HG03460 (cell line): ENCODE data around the gene RMND5B.
"Not testable (repeated sequence)": the region's sequence is repeated elsewhere in the genome, so short reads cannot be mapped to it uniquely, and the experiment has no call there.

Experiments
- ATAC-seq: cut with Tn5 transposase; IDR thresholded peaks from one replicate; pipeline ENCODE4 v1.9.1; 2021; ENCODE audit not compliant: unreplicated experiment

RMND5B gene

GRCh38 chr5:178113841-178114324, 16.9 kb upstream of the RMND5B start:
- ATAC-seq, result no peak

- ATAC-seq, result no peak
Observed at GRCh38 chr5:178114325-178115135, 16.3 kb upstream of the RMND5B start.

GRCh38 chr5:178115136-178115813, 15.5 kb upstream of the RMND5B start:
- ATAC-seq, result no peak

GRCh38 chr5:178115814-178116142, 15.0 kb upstream of the RMND5B start:
- ATAC-seq, result no peak

- peak; percentile 39 for ATAC-seq
Observed at GRCh38 chr5:178116143-178116885, 14.5 kb upstream of the RMND5B start.

- no peak for ATAC-seq
Observed at GRCh38 chr5:178117923-178118701, 12.7 kb upstream of the RMND5B start.

GRCh38 chr5:178119915-178120606, 10.8 kb upstream of the RMND5B start:
- no peak for ATAC-seq

- peak; percentile 69 for ATAC-seq
Observed at GRCh38 chr5:178120607-178121357, 10.0 kb upstream of the RMND5B start.

- ATAC-seq, result no peak
Observed at GRCh38 chr5:178121391-178122276, 9.2 kb upstream of the RMND5B start.

GRCh38 chr5:178122346-178122745, 8.5 kb upstream of the RMND5B start:
- ATAC-seq, result no peak

GRCh38 chr5:178123094-178123965, 7.5 kb upstream of the RMND5B start:
- no peak for ATAC-seq

GRCh38 chr5:178123966-178124925, 6.6 kb upstream of the RMND5B start:
- ATAC-seq, result no peak

- no peak for ATAC-seq
Observed at GRCh38 chr5:178125253-178125906, 5.4 kb upstream of the RMND5B start.

- no peak for ATAC-seq
Observed at GRCh38 chr5:178126556-178126955, 4.3 kb upstream of the RMND5B start.

GRCh38 chr5:178127300-178128009, 3.4 kb upstream of the RMND5B start:
- ATAC-seq, result not testable (repeated sequence)
